Measurements from ENCODE around the gene ARFRP1.

Gene ARFRP1

DNA sequence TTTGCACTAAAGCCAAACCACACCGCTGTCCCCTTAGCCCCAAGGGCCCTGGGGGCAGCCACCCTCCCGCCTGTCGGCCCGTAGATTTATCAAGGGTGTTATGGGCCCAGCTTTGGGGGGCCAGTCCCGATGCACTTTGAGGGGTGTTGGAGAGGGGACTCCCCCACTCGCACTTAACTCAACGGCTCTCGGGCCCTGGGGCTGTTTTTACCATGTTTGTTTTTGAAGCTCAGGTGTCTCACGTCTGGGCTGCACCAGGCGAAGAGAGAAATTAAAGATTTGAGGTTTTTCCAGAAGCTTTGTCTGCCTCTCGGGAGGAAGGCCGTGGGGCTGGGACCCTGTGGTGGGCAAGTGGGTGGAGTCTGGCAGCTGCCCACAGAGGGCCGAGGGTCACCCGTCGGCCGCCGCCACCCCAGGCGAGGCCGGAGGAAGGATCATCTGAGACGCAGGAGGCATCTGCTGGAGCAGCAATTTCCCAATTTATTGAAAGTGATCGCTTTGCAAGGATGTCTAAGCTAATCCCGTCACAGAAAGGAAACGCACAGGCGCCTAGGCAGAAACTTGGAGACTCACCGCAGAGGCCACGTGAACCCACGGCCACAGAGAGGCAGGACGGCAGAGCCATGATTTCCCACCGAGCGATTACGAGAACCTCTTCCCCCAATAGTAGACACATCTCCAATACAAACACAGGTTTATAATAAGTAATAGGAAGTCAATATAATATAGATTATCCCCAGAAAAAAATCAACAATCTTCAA lies 35.6 kb upstream of the ARFRP1 start:
- no peak for DNase-seq

DNA sequence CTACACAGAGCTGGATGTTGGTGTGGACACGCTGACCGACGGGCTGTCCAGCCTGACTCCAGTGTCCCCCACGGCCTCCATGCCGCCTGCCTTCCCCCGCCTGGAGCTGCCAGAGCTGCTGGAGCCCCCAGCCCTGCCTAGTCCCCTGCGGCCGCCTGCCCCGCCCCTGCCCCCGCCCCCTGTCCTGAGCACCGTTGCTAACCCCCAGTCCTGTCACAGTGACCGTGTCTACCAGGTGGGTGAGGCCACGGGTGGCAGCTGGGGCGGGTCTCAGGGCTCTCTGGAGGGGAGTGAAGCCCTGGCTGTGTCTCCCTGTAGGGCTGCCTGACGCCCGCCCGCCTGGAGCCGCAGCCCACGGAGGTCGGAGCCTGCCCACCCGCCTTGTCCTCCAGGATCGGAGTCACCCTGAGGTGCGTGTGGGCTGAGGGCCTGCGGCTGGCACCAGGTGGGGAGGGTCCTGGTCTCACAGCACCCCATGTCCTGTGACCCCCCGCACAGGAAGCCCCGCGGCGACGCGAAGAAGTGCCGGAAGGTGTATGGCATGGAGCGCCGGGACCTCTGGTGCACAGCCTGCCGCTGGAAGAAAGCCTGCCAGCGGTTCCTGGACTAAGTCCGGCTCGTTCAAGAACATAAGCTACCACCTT lies 34.7 kb upstream of the ARFRP1 start:
- DNase-seq, result no peak

- no peak for DNase-seq
Observed at GRCh38 chr20:63741676-63742380, 34.1 kb upstream of the ARFRP1 start.

- no peak for DNase-seq
Observed at GRCh38 chr20:63741354-63741675, 33.5 kb upstream of the ARFRP1 start.

DNA sequence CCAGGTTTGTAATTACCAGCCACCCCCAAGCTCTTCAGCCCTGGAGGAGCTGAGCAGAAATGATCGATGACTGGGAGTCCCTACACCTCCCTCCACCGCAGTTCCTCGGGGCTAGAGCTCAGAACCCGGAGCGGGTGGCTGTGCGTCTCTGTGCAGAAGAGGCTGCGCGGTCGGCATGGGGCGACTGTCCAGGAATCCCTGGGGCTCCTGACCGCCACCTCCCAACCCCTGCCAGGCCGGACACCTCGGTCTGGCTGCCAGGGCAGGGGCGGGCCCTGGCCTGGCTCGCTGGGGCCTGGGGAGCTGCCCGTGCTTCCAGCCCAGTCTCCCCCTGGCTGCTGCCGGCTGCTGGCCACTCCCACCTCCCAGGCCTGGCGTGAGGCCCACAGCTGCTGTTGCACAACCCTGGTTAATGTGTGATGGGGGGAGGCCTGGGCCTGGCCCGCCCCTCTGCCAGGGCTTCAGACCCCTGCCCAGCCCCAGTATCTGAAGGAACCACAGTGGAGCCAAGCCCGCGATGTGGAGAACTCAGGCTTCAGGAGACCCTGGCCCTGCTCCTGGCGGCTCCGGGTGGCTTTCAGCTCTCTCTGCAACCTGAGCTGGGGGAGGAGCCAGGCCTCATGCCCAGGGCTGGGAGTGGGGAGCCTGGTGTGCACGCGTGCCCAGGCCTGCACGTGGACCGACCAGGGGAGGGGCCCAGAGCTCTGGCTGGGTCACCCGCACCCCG lies 33.0 kb upstream of the ARFRP1 start:
- peak; percentile 69 for DNase-seq

DNA sequence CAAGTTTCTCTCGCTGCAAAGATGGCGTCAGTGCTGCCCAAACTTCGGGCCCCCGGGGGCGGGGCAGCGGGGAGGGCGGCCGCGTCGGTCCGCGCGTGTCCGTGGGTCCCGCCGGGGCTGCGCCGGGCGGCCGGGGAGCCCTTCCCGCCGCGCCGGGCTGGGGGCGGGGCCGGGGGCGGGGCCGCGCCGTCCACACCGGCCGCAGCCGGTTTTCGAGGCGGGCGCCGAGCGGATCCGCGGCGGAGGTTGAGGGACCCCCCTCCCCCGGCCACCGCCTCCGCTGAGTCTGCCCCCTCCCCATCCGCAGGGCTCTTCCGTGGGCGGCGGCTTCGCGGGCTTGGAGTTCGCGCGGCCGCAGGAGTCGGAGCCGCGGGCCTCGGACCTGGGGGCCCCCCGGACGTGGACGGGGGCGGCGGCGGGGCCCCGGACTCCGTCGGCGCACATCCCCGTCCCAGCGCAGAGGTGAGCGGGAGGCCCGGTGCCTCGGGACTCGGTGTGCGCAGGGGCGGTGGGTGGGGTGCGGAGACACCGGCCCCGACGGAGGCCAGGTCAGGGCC lies 32.4 kb upstream of the ARFRP1 start:
- DNase-seq, result peak; percentile 12

DNA sequence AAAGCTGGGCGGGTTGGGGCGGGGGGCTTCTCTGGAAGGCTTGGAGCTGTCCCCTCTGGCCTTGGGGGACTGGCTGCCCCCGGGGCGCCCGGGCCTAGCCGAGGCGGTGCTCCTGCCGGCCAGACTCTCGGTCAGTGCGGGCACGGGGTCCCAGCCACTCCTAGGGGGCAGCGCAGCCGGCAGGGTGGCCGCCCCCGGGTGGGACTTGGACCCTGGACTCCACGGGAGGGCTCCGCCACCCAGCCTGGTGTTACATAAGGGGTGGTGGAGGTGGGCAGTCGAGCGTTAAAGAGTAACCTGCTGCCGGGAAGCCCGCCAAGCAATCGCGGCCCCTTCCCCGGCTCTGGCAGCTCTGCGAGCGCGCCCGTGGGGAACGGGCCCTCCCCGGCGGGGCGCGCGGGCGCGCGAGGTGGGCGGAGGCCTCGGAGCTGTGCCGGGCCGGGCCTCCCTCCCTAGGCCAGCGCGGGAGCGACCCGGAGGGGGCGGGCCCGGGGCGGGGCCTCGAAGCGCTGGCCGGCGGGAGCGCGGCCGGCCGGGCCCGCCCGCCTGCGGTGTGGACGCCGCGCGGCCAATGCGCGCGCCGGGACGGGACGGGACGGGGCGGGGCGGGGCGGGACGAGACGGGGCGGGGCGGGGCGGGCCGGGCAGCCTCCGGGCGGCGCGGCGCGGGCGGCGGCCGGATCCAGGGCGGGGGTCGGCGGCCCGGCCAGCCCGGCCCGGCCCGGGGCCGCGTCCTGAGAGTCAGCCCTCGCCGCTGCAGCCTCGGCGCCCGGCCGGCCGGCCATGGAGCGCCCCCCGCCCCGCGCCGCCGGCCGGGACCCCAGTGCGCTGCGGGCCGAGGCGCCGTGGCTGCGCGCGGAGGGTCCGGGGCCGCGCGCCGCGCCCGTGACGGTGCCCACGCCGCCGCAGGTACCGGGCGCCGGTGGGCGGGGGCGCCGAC lies 31.6 kb upstream of the ARFRP1 start, which contains the start of gene SLC2A4RG:
Gene SLC2A4RG, plus strand, starts transcription at position 647 of the 940 bp plus-strand sequence. Its CDS starts 137 bp downstream, at position 784.
- peak; percentile 87 for DNase-seq

- DNase-seq, result peak; percentile 24
Observed at GRCh38 chr20:63738687-63739129, 30.9 kb upstream of the ARFRP1 start.

- DNase-seq, result no peak
Observed at GRCh38 chr20:63737945-63738686, 30.3 kb upstream of the ARFRP1 start.

- no peak for DNase-seq
Observed at GRCh38 chr20:63737695-63737944, 29.8 kb upstream of the ARFRP1 start.

GRCh38 chr20:63736893-63737694 lies 29.3 kb upstream of the ARFRP1 start:
- DNase-seq, result no peak

GRCh38 chr20:63735859-63736718 lies 28.3 kb upstream of the ARFRP1 start, which contains the start of gene LIME1:
TSS of gene LIME1 (plus strand) at chr20:63736664. CDS start at chr20:63737550, 886 bp downstream.
- DNase-seq, result no peak

DNA sequence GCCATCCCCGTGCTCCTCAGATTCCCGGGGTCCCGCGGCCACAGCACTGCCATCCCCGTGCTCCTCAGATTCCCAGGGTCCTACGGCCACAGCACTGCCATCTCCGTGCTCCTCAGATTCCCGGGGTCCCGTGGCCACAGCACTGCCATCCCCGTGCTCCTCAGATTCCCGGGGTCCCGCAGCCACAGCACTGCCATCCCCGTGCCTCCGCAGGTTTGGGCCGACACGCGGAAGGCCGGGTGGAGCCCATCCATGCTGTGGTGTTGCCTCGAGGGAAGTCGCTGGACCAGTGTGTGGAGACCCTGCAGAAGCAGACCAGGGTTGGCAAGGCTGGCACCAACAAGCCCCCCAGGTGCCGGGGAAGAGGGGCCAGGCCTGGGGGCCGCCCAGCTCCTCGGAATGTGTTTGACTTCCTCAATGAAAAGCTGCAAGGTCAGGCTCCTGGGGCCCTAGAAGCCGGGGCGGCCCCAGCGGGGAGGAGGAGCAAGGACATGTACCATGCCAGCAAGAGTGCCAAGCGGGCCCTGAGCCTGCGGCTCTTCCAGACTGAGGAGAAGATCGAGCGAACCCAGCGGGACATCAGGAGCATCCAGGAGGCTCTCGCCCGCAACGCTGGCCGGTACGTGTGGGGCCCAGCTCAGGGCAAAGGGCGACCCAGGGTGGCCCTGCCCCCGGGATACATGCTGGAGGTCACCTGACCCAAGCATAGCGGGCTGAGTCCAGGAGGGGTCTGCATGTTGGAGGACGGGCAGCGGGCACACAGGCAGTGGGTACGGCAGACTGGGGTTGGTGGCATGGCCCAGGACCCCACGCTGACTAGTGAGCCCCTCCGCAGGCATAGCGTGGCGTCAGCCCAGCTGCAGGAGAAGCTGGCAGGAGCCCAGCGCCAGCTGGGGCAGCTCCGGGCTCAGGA lies 27.4 kb upstream of the ARFRP1 start:
- DNase-seq, result peak; percentile 26

- no peak for DNase-seq
Observed at GRCh38 chr20:63734111-63734945, 26.6 kb upstream of the ARFRP1 start.

- no peak for DNase-seq
Observed at GRCh38 chr20:63733579-63734081, 25.9 kb upstream of the ARFRP1 start.

DNA sequence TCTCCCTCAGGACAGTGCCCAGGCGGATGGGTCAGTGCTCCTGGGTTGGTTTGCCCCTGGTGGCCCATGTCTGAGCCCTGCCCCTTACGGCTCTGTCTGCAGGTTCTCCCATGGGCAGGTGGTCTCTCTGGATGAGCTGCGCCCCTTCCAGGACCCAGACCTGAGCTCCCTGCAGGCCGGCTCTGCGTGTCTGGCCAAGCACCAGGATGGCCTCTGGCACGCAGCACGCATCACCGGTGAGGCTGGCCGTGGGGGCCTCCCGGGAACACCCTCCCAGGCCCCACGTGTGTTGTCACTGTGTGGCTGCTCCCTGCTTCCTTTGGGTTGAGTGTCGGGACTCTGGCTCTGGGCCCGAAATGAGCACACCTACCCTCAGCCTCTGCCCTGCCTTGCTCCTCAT lies 25.3 kb upstream of the ARFRP1 start:
- DNase-seq, result no peak
